NT2/D1 (cell line): ENCODE measurements around the gene KRT32.

Experiments
- SUZ12 ChIP-seq: IDR thresholded peaks from 2 replicates; pipeline ENCODE4 v1.6.1; 2011; ENCODE audit not compliant: insufficient read length, insufficient read depth; ENCODE audit errors: extremely low read depth
- YY1 ChIP-seq: IDR thresholded peaks from 2 replicates; pipeline ENCODE4 v1.6.1; 2011; ENCODE audit not compliant: insufficient read length, insufficient read depth
- ZNF274 ChIP-seq: IDR thresholded peaks from 2 replicates; pipeline ENCODE4 v1.6.1; 2011; ENCODE audit warnings: mild to moderate bottlenecking, low read depth, low read length

GRCh38 chr17:41505809-41506767, 38.9 kb upstream of the KRT32 start:
- TF ChIP-seq SUZ12 (no peak), YY1 (no peak), ZNF274 (no peak)
